ENCODE results near the gene SMARCC1. TPM values are rescaled to one million over a fixed set of nuclear protein-coding genes. Genes with fewer than 3 reads are reported as not detected.

SMARCC1 gene
- polyA plus RNA-seq, 2 of the 4 experiments (the other 2 are of a cell fraction), result 27.1 to 27.5 TPM

DNA sequence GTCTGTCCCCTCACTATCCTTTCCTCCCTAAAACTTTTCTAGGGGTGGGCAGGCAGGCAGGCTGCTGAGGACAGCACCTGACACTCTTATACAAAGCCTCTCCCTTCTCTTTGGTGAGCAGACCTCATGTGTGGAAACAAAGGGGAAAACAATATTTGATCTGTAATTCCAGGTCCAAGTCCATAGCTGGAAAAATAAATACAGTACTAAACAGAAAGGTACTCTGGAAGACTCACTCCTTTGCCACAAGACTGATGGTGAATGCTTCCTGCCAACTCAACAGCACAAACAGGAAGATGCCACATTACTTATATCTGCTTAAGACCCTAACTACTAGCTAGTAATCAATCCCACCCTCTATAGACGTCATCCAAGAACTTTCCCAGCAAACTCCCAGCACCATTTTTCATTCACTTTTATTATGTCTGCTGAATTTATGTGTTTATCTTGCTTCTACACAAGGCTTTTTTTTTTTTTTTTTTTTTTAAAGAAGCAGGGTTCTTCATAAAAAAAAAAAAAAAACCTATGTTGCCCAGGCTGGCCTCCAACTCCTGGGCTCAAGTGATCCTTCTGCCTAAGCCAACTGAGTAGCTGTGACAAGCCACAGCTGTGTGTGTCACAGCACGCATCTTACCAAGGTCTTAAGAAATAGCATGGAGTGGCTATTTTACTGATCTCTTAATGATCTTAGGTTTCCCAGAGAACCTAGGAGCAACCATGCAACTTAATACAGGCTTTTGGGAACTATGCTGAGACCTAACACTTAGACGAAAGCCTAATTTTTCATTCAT is 158.8 kb downstream of the SMARCC1 start:
- DNase-seq (ENCODE audit: low read depth in 1 of 2, low spot score in 1 of 2), result no peak
- ATAC-seq, result no peak
- ChIA-PET CTCF (interaction anchor here (0.6 to 0.9 kb wide), 2 partner anchors 9 to 50 kb away, joined by 3 to 4 read pairs; no protein-coding TSS in a partner anchor), POLR2A (no interaction called here)
- Histone ChIP-seq H3K4me1 (no peaks in the 10 kb centered on the region), H3K27ac (no peak overlapping the region), H3K9me3 (no peaks in the 10 kb centered on the region), H3K4me2 (no peak overlapping the region), H3K4me3 (no peak overlapping the region)
- 94% methylated on average over 3 of the region's 3 CpGs for WGBS (ENCODE audit: missing lambda C conversion rate)
- no peak for FAIRE-seq
- TF ChIP-seq, protein P1, sequence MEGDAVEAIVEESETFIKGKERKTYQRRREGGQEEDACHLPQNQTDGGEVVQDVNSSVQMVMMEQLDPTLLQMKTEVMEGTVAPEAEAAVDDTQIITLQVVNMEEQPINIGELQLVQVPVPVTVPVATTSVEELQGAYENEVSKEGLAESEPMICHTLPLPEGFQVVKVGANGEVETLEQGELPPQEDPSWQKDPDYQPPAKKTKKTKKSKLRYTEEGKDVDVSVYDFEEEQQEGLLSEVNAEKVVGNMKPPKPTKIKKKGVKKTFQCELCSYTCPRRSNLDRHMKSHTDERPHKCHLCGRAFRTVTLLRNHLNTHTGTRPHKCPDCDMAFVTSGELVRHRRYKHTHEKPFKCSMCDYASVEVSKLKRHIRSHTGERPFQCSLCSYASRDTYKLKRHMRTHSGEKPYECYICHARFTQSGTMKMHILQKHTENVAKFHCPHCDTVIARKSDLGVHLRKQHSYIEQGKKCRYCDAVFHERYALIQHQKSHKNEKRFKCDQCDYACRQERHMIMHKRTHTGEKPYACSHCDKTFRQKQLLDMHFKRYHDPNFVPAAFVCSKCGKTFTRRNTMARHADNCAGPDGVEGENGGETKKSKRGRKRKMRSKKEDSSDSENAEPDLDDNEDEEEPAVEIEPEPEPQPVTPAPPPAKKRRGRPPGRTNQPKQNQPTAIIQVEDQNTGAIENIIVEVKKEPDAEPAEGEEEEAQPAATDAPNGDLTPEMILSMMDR (IDR thresholded peaks at IDR 0.05), result no peak
- no peak for TF ChIP-seq TP53 (CRISPR knock-in tag; IDR thresholded peaks at IDR 0.05)
- no peak for TF ChIP-seq EHMT2 (IDR thresholded peaks at IDR 0.05; ENCODE audit: low read depth)
- TF ChIP-seq POLR2AphosphoS2 (conservative IDR thresholded peaks at IDR 0.05; ENCODE audit: low read length), result no peak

DNA sequence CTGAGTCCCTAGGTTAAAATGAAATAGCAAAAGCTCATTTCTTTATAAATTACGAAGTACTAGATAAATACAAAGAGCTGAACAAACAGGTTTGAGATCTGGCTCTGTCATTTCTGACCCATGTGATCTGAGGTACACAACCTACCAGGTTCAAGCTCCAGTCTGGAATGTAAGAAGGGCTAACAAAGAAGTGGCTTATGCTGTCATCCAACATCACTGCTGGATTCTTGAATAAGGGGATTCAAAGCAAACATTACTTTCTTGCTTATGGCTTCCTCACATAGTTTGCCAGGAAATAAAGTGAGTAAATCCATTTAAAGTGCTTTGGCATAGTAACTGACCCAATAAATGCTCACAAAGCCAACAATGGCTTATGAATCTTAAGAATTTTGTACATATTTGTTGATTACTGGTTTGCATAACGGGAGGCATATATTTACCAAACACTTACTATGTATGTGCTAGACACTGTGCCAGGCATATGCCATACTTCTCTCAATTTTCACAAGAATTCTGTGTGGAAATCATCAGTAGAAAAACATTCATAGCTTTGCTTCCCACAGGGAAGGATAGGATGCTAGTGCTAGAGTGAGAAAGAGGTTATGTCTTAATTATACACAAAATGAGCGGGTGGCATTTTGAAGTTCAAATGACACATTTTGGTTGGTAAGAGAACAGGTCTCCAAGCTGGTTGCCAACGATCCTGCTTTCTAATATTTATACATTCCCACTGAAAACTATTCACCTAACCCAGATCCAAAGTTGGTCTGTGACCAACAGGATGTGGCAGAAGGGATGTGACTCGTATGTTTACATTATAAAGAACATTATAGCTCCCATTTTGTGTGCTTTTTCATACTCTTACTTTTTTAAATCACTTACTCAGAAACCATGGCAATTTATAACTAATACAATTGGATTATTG is 164.3 kb downstream of the SMARCC1 start:
- H3K9me3 ChIP-seq, result no peaks in the 10 kb centered on the region
- H3K4me3 ChIP-seq, result no peak overlapping the region
- TF ChIP-seq, protein P2, sequence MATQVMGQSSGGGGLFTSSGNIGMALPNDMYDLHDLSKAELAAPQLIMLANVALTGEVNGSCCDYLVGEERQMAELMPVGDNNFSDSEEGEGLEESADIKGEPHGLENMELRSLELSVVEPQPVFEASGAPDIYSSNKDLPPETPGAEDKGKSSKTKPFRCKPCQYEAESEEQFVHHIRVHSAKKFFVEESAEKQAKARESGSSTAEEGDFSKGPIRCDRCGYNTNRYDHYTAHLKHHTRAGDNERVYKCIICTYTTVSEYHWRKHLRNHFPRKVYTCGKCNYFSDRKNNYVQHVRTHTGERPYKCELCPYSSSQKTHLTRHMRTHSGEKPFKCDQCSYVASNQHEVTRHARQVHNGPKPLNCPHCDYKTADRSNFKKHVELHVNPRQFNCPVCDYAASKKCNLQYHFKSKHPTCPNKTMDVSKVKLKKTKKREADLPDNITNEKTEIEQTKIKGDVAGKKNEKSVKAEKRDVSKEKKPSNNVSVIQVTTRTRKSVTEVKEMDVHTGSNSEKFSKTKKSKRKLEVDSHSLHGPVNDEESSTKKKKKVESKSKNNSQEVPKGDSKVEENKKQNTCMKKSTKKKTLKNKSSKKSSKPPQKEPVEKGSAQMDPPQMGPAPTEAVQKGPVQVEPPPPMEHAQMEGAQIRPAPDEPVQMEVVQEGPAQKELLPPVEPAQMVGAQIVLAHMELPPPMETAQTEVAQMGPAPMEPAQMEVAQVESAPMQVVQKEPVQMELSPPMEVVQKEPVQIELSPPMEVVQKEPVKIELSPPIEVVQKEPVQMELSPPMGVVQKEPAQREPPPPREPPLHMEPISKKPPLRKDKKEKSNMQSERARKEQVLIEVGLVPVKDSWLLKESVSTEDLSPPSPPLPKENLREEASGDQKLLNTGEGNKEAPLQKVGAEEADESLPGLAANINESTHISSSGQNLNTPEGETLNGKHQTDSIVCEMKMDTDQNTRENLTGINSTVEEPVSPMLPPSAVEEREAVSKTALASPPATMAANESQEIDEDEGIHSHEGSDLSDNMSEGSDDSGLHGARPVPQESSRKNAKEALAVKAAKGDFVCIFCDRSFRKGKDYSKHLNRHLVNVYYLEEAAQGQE (IDR thresholded peaks at IDR 0.05), result no peak
- TF ChIP-seq RFX5 (IDR thresholded peaks at IDR 0.05), result no peak
- no peak for TF ChIP-seq RNF2 (IDR thresholded peaks at IDR 0.05; ENCODE audit: borderline replicate concordance, low read depth)
- TF ChIP-seq FOSL2 (IDR thresholded peaks at IDR 0.05), result no peak
- TF ChIP-seq FOSL2 (CRISPR knock-in tag; IDR thresholded peaks at IDR 0.05), result no peak
- TF ChIP-seq SMC3 (IDR thresholded peaks at IDR 0.05), result no peak
- TF ChIP-seq, protein P3, sequence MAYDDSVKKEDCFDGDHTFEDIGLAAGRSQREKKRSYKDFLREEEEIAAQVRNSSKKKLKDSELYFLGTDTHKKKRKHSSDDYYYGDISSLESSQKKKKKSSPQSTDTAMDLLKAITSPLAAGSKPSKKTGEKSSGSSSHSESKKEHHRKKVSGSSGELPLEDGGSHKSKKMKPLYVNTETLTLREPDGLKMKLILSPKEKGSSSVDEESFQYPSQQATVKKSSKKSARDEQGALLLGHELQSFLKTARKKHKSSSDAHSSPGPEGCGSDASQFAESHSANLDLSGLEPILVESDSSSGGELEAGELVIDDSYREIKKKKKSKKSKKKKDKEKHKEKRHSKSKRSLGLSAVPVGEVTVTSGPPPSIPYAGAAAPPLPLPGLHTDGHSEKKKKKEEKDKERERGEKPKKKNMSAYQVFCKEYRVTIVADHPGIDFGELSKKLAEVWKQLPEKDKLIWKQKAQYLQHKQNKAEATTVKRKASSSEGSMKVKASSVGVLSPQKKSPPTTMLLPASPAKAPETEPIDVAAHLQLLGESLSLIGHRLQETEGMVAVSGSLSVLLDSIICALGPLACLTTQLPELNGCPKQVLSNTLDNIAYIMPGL (CRISPR knock-in tag; IDR thresholded peaks at IDR 0.05; ENCODE audit: borderline replicate concordance), result no peak
- TF ChIP-seq, protein P4, sequence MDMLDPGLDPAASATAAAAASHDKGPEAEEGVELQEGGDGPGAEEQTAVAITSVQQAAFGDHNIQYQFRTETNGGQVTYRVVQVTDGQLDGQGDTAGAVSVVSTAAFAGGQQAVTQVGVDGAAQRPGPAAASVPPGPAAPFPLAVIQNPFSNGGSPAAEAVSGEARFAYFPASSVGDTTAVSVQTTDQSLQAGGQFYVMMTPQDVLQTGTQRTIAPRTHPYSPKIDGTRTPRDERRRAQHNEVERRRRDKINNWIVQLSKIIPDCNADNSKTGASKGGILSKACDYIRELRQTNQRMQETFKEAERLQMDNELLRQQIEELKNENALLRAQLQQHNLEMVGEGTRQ (IDR thresholded peaks at IDR 0.05), result no peak
- no peak for TF ChIP-seq POLR2AphosphoS2 (conservative IDR thresholded peaks at IDR 0.05; ENCODE audit: low read length)
- no peak for TF ChIP-seq KDM1A (IDR thresholded peaks at IDR 0.05; ENCODE audit: low read depth)
- no peak for TF ChIP-seq RCOR1 (IDR thresholded peaks at IDR 0.05; ENCODE audit: low read depth, low read length)
- TF ChIP-seq HOXA7 (CRISPR knock-in tag; IDR thresholded peaks at IDR 0.05), result no peak
- no peak for TF ChIP-seq CHD2 (IDR thresholded peaks at IDR 0.05; ENCODE audit: low read length, partially characterized antibody)
- TF ChIP-seq TP53 (CRISPR knock-in tag; IDR thresholded peaks at IDR 0.05), result no peak
- TF ChIP-seq, protein P5, sequence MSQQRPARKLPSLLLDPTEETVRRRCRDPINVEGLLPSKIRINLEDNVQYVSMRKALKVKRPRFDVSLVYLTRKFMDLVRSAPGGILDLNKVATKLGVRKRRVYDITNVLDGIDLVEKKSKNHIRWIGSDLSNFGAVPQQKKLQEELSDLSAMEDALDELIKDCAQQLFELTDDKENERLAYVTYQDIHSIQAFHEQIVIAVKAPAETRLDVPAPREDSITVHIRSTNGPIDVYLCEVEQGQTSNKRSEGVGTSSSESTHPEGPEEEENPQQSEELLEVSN (IDR thresholded peaks at IDR 0.05; ENCODE audit: borderline replicate concordance, low read depth), result no peak
- TF ChIP-seq MAZ (IDR thresholded peaks at IDR 0.05; ENCODE audit: borderline replicate concordance, low read depth, low read length), result no peak
- TF ChIP-seq CEBPB (IDR thresholded peaks at IDR 0.05), result no peak
- no peak for TF ChIP-seq NPAS2 (CRISPR knock-in tag; IDR thresholded peaks at IDR 0.05; ENCODE audit: borderline replicate concordance)
- no peak for TF ChIP-seq GATA3 (IDR thresholded peaks at IDR 0.05; ENCODE audit: borderline replicate concordance)
- no peak for TF ChIP-seq ZNF302 (CRISPR knock-in tag; IDR thresholded peaks at IDR 0.05)
- no peak for TF ChIP-seq HEYL (CRISPR knock-in tag; IDR thresholded peaks at IDR 0.05)
- ChIA-PET POLR2A (no interaction called here), CTCF (interaction anchor here (0.6 to 2.2 kb wide), 4 partner anchors 14 to 95 kb away, joined by 3 to 7 read pairs (median 4); no protein-coding TSS in a partner anchor)
- peaks cover 5% of the 10 kb centered on the region; the same call in 1 of the 3 replicates for H3K4me1 ChIP-seq
- H3K27ac ChIP-seq, result no peak overlapping the region
- no peak for DNase-seq (ENCODE audit: low read depth in 1 of 2, low spot score in 1 of 2)
- H3K4me2 ChIP-seq, result no peak overlapping the region
- 56% methylated on average over 5 of the region's 5 CpGs for WGBS (ENCODE audit: missing lambda C conversion rate)
- FAIRE-seq, result no peak
- no peak for ATAC-seq

Data from A549 (cell line).